HG02588 (cell line): Measurements from ENCODE around the gene TCEA2.

Experiments used
- ATAC-seq: cut with Tn5 transposase; IDR thresholded peaks from one replicate; pipeline ENCODE4 v1.9.1; 2021; ENCODE audit warnings: mild to moderate bottlenecking, moderate library complexity; ENCODE audit not compliant: unreplicated experiment

TCEA2 gene

GRCh38 chr20:64035066-64035932, 27.7 kb upstream of the TCEA2 start:
- no peak for ATAC-seq

- ATAC-seq, result no peak
Observed at GRCh38 chr20:64035933-64036345, 27.1 kb upstream of the TCEA2 start, which contains the start of gene C20orf204. Gene C20orf204, plus strand, starts transcription at chr20:64036182. Its CDS starts 142 bp downstream, at chr20:64036324.

DNA sequence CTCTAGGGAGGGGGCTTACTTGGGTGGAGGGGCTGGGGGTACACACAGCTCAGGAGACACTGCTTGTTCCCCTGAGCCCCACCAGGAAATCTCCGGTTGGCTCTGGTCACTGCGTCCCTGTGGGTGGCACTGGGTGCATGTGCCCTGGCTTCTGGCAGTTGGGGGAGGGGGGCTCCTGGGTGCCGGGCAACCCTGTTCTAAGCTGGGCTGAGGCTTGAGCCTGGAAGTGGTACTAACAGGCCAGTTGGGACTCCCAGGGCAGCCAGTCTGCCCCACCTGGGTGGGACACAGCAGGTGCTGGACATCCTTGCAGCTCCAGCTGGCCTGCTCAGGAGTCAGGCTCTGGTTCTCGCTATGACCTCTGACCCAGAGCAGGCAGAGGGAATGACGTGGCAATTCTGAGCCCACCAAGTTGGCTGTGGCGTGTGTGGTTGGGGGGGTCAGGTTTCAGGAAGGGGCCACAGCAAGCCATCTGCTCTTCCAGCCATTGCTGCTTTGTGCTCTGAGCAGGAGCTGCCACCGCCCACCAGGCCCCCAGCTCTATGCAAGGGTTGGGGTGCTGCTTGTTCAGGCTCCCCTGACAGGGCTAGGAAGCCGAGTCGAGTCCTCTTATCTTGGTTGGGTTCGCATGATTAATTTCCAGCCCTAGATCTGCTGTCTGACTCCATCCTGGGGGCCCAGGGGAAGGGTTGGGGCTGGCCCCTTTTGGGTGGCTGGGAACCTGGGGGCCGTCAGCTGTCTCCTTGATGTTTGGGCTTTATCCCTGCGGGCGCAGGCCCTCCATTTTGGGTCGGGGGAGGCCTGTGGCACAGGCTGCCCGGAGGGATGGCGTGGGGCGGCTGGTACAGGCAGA, 26.4 kb upstream of the TCEA2 start:
- ATAC-seq, result no peak

- no peak for ATAC-seq
Observed at GRCh38 chr20:64037199-64037497, 25.9 kb upstream of the TCEA2 start.

- ATAC-seq, result no peak
Observed at GRCh38 chr20:64037498-64038213, 25.3 kb upstream of the TCEA2 start.

- ATAC-seq, result peak; percentile 20
Observed at GRCh38 chr20:64038224-64038564, 24.8 kb upstream of the TCEA2 start.

DNA sequence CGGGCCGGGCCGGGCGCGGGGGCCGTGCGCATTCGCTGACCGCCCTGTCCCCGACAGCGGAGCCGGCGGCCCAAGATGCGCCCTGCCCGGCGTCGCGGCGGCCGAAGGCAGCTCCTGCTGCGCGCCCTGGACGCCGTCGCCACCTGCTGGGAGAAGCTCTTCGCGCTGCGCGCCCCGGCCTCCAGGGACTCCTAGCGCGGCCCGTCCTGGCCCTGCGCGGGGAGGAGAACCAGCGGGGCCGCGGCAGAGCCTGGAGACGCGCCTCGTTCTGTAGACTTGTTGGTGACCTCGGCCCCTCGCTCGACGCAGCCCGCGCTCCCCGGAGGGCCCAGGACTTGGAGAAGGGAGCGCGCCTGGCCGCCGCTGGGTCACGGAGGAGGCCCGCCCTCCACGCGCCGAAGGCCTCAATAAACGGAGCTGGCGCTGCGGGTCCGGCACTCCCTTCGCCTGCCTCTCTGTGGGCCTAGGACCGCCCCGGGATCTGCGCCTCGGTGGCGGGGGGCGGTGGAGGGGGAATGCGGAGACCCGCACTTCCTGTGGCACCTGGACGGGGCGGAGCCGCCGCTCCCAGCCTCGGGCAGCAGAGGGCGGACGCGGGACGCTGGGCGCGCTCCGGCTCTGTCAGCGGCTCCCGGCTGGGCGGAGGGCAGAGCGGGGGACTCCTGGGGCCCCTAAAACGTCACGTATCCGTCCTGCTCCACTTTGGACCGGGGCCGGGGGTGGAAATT, 24.3 kb upstream of the TCEA2 start:
- peak; percentile 54 for ATAC-seq

DNA sequence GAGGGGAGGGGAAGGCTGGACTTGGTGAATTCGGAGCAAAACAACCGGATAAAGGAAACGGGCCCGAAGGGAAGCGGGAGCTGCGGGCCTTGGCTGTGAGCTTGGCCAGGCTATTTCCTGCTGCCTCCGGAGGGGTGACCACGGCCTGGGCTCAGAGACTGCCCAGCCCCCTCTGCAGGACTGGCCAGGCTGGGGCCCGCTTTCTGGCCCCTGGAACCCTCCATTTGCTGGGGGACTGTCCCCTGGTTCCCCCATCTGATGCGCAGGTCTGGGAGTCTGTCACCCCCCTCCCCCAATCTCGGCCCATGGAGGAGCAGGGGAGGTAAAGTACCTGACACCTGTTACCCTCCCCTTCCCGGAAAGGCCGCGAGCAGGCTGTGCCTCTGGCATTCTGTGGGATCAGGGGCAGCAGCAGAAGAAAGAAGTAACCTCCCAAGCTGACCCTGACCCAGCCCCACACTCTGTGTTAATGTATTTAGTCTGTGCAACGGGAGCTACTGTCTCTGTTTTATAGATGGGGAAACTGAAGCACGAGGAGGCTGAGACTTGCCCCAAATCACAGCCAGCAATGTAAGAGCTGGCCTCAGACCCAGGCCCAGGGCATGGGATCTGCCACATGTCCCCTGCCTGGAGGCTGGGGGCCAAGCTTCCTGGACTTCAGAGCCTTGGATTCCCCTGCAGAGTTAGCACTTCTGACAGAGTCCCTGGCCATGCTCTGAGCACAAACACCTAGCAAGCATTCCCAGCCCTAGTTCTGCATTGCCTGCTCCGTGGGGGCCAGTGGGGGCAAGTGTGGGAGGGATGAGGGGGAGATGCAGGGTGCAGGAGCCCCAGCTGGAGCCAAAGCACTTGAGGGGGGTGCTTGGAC, 23.5 kb upstream of the TCEA2 start:
- no peak for ATAC-seq

DNA sequence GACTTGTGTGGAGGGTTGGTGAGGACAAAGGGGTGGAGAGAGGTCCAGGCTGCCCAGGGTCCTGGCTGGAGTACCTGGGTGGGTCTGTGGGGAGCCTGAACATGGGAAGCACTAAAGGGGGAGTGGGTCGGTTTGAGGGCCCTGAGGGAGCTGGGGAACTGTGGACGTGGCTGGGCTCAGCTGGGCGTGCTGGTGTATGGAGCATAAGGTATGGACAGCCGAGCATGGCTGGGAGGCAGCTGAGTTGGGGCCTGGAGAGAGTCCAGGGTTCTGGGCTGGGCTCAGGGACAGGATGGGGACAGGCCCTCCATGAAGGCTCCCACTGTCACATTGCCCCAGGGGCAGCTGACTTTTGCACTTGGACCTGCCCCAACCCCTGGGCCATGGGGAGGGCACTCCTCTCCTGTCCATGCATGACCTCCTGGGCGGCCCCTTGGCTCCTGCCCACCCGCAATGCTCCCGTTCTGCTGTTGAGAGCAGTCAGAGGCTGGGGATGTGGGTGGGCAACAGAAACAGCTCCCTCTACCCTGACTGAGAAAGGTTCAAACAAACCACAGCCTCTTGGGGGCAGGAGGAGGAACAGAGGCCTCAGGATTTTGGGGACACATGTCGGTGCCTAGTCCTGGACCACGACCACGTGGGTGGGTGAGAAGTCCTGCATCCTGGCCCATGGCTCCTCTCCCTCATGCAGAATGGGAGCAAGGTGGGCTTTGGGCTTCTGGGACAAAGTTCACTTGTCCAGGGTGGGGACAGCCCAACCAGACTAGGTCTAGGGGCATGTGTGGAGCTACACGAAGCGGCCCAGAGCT, 22.6 kb upstream of the TCEA2 start:
- ATAC-seq, result no peak

DNA sequence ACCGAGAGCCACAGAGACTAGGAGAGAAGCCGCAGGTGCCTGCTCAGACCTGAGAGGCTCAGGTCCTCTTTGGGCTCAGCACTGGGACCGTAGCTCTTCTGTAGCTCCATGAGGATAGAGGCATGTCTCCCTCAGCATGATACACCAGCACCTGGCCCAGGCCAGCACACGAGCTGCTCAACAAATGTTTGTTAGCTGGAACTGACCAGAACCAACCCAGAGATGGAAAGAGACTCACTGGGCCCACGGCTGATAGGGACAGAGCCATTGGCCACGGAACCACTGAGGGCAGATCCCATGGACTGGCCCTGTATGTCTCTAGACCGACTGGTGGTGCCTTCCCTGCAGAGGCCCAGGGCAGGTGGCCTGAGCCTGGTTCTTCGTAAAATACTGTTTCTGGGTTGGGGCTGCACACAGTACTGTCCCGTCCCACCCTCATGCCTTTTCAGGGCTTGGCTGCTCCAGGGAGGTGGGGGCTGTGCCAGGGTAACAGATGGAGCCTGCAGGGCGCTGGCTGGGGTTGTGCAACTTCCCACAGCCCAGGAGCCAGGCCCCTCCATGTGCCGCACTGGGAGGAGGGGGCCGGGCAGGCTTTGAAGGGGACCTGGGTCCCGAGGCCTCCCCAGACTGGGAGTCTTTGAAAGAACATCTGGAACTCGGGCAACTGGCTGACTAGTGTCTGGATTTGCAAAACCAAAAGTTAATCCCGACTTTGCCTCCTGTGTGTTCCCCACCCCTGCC, 21.8 kb upstream of the TCEA2 start:
- ATAC-seq, result no peak

GRCh38 chr20:64041781-64042053, 21.3 kb upstream of the TCEA2 start:
- ATAC-seq, result no peak

DNA sequence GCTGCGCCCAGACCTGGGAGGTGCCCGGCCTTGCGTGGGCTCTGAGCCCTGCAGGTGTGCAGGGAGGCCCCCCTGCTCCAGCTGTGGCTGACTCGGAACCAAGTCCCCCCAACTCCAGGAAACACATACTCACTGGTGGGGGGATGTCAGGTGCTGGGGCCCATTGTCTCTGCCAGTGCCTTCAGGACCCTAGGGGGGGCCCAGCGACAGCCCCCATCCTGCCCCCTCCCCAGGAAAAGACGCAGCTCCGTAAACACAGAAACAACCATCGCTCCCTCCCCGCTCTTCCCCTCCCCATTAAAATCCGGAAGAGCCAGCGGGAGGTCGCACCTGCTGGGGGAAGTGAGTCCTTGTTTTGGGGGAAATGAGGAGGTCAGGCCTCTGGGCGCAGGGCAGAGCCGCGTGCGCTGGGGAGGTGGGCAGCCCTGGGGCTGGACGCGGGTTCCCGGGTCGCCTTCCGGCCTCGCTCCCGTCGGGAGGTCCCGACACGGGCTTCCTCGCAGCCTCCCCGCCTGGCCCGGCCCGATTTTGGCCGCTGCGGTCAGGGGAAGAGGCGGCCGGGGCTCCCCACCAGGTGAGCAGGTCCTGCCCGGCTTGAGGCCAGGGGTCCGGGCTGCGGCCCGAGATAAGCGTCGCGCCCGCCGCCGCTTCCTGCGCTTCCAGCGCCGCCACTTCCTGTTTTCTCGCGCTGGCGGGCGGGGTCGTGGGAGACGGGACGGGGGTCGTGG, 20.8 kb upstream of the TCEA2 start:
- no peak for ATAC-seq

DNA sequence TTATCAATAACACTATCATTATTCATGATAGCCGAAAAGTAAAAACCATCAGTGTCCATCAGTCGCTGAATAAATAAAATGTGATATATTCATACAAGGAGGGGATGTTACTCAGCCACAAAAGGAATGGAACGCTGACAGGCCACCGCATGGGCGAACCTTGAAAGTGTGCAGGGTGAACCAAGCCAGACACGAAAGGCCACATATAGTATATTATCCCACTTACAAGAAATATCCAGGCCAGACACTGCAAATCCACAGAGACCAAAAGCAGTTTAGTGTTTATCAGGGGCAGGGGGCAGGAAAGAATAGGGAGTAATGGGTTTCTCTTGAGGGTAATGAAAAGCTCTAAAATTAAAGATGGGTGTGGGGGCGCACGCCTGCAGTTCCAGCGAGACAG, 19.2 kb upstream of the TCEA2 start:
- no peak for ATAC-seq

GRCh38 chr20:64044484-64045247, 18.3 kb upstream of the TCEA2 start:
- no peak for ATAC-seq

- ATAC-seq, result no peak
Observed at GRCh38 chr20:64045346-64046011, 17.5 kb upstream of the TCEA2 start.

GRCh38 chr20:64047046-64047389, 16.0 kb upstream of the TCEA2 start:
- no peak for ATAC-seq

DNA sequence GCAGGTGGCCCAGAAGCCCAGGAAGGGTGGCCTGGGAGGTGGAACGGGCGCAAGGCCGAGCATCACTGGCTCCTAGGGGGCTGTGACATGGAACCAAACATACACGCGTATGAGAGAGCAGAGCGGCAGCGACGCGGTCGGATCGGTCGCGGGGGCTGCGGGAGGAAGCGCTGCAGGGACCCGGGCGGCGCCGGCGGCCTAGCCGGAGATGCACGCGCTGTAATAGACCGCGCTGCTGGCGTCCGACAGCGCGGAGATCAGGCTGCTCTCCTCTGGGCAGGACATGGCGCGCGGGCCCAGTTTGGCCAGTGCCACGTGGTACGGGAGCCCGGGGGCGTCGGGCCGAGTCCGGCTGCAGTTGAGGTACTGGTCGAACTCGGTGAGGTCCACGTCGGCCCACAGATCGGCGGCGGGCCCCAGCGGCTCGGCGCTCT, 15.0 kb upstream of the TCEA2 start:
- ATAC-seq, result no peak
